ENCODE data around the gene IGF1R.

DNA sequence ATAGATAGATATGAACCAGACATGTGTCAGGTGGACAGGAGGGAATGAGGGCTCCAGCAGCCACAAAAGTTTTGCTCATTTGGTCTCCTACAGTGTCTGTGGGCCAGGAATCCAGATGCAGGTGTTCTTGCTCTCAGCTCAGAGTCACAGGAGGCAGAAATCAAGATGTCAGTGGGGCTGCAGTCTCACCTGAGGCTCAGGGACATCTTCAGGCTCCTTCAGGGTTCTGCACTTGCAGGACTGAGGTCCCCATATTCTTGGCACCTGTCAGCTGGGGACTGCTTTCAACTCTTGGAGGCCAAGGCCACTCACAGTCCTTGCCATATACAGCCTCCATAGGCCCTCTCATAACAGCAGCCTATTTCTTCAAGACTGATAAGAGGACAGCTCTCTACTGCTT lies 301.9 kb downstream of the IGF1R start:
- TF ChIP-seq POLR2A (IDR thresholded peaks at IDR 0.05) (no peak), EP300 (IDR thresholded peaks at IDR 0.05) (no peak), POLR2AphosphoS5 (IDR thresholded peaks at IDR 0.05) (no peak)
- TF ChIP-seq, protein P1, sequence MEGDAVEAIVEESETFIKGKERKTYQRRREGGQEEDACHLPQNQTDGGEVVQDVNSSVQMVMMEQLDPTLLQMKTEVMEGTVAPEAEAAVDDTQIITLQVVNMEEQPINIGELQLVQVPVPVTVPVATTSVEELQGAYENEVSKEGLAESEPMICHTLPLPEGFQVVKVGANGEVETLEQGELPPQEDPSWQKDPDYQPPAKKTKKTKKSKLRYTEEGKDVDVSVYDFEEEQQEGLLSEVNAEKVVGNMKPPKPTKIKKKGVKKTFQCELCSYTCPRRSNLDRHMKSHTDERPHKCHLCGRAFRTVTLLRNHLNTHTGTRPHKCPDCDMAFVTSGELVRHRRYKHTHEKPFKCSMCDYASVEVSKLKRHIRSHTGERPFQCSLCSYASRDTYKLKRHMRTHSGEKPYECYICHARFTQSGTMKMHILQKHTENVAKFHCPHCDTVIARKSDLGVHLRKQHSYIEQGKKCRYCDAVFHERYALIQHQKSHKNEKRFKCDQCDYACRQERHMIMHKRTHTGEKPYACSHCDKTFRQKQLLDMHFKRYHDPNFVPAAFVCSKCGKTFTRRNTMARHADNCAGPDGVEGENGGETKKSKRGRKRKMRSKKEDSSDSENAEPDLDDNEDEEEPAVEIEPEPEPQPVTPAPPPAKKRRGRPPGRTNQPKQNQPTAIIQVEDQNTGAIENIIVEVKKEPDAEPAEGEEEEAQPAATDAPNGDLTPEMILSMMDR (IDR thresholded peaks at IDR 0.05): no peak
